ENCODE results near the gene ACOXL.

Gene ACOXL

DNA sequence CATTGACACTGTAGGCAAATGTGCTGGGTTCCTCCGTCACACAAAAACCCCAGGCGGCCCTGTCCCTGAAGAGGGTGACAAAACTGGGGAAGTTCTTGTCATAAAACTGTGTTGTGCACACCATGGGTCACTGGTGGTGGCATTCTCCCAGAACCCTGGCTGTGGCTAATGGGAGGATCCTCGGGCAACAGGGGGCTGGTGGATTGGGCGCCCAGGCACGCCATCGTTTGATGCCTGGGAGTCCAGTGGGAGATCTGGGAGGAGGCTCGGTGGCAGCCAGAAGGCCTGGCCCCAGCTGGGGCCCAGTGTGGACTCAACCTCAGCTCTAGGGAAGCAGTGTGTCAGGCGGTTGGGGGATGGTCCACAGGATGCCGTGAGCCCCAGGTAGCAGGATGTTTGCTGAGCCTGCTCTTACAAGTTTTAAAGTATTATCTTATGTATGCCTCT lies 140.7 kb downstream of the ACOXL start:
- TF ChIP-seq CTCF (IDR thresholded peaks at IDR 0.05; ENCODE audit: low read depth, low read length): no peak
- no peak overlapping the region for H3K4me3 ChIP-seq (ENCODE audit: low read depth, low read length)
- no peak for DNase-seq (ENCODE audit: low read depth, low spot score)
- in situ Hi-C loops (cut with HindIII; ENCODE audit: low sequenced_read_pairs): loop anchor here (25.0 kb wide), 1 partner anchor 189 kb away; no protein-coding TSS in a partner anchor

DNA sequence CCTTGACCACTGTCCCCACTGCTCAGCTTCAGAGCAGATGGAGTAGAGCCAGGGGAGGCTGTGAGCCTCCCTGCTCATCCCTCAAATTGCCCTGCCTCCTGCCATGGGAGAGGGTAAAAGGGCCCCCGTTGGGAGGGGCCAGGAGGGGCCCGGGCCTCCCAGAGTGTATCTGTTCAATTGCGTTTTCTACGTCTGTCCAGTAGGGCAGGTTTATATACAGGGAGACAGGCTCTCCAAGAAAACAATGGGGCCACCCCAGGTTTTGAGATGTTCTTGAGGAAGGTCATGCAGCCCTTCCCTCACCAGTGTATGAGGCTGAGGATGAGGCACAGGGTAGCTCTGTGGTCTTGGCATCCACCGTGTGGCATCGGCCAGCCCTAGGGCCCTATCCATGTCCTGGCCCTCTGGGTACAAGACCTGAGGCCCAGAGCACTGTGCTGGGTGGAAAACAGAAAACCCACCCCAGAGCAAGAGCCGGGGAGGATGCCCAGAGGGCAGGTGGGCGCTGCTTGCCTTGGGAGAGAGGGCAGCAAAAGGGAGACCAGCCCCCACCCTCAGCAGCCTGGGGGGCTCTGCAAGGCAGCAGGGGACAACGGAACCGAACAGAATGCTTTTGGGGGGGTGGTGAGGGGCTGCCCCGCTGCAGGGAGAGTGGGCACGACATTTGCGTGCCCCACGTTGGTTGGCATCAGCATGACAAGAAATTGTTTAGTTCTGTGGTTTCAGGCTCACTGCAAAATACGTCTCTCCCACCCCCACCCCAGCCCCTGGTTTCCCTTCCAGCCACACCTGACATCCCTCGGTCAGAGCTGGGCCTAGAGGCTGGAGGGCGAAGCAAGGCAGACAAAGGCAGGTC lies 141.5 kb downstream of the ACOXL start:
- TF ChIP-seq CTCF (IDR thresholded peaks at IDR 0.05; ENCODE audit: low read depth, low read length): no peak
- no peak overlapping the region for H3K4me3 ChIP-seq (ENCODE audit: low read depth, low read length)
- DNase-seq (ENCODE audit: low read depth, low spot score): no peak
- in situ Hi-C loops (cut with HindIII; ENCODE audit: low sequenced_read_pairs): loop anchor here (25.0 kb wide), 1 partner anchor 188 kb away; no protein-coding TSS in a partner anchor

DNA sequence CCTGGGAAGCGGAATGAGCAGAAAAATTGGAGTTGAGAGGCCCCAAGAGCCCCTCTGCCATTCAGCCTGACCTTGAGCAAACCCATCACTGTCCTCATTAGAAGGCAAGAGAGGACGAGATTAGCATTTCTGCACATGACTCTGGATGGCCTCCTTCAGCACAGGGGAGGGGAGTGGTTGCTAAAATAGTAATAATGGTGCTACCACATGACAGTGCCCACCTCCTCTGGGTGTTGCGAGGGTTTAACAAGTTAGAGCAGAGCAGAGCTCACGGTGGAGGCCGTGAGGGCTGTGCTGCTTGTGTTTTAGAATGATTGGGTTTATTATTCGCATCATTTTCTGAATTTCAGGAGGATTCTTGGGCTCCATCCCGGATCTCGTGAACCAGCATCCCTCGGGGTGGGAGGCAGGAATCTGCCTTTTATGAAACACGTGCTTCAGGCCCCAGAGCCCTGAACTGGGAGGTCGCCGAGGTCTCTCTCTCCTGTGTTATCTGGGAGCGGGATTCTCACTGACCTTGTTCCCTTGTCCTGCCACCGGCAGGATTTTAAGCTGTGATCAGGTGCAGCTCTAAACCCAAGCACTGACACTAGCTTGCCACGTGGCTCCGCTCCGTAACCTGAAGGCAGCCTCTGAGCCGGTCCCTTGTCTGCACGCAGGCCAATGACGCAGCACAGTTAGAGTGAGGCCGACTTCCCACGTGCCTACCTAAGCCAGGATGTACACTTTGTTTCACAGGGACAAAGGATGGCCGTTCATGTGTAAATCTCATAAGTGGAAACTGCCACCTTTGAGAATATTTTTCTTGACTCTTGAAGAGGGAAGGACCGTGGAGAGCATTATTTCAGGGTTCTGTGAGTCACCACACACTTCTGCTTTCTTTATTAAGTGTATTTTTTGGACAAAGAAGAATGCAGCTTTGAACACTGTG lies 142.3 kb downstream of the ACOXL start:
- H3K4me3 ChIP-seq (ENCODE audit: low read depth, low read length): no peak overlapping the region
- no peak for DNase-seq (ENCODE audit: low read depth, low spot score)
- no peak for TF ChIP-seq CTCF (IDR thresholded peaks at IDR 0.05; ENCODE audit: low read depth, low read length)
- in situ Hi-C loops (cut with HindIII; ENCODE audit: low sequenced_read_pairs): loop anchor here (25.0 kb wide), 1 partner anchor 188 kb away; no protein-coding TSS in a partner anchor

DNA sequence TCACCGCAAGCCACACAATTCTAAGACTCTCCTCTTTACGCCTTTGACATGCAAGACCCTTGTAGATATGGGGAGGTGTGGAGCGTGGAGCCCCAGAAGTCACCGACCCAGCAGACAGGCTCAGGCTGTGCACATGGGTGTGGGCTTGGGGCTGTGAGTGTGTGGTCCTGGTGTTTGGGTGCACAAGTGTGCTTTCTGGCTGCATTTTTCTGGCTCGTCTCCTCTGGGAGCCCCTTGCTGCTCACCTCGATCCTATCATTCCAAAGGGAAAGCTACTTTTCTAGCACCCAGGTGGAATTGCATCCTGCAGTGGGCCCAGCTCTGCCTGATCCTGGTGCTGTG lies 143.0 kb downstream of the ACOXL start:
- H3K4me3 ChIP-seq (ENCODE audit: low read depth, low read length): no peak overlapping the region
- no peak for DNase-seq (ENCODE audit: low read depth, low spot score)
- in situ Hi-C loops (cut with HindIII; ENCODE audit: low sequenced_read_pairs): no loop called here
- no peak for TF ChIP-seq CTCF (IDR thresholded peaks at IDR 0.05; ENCODE audit: low read depth, low read length)

- no peak for DNase-seq (ENCODE audit: low read depth, low spot score)
- in situ Hi-C loops (cut with HindIII; ENCODE audit: low sequenced_read_pairs): no loop called here
- no peak for TF ChIP-seq CTCF (IDR thresholded peaks at IDR 0.05; ENCODE audit: low read depth, low read length)
- no peak overlapping the region for H3K4me3 ChIP-seq (ENCODE audit: low read depth, low read length)
Measured at GRCh38 chr2:110876167-110876999, 144.0 kb downstream of the ACOXL start.

Data from astrocyte of the spinal cord (primary cell).